Measurements from ENCODE around the gene MRM2. TPM values are rescaled to one million over a fixed set of nuclear protein-coding genes. Genes with fewer than 3 reads are reported as not detected.
A peak's percentile ranks its signal among the peaks of the same experiment; 100 is the strongest.

Gene MRM2
- total RNA-seq, 1 donor from 2014 or later: 16.7 TPM

- Histone ChIP-seq H3K9me3 (ENCODE audit: control insufficient read depth in 3 of 3, low read length in 3 of 3) (no peaks in the 10 kb centered on the region), H3K36me3 (ENCODE audit: control insufficient read depth in 3 of 3, insufficient read depth in 3 of 3, low read length in 3 of 3) (peaks cover 42 to 49% (median 45%) of the 10 kb centered on the region in 3 donors)
Measured at GRCh38 chr7:2210551-2211258, 31.3 kb downstream of the MRM2 start.

DNA sequence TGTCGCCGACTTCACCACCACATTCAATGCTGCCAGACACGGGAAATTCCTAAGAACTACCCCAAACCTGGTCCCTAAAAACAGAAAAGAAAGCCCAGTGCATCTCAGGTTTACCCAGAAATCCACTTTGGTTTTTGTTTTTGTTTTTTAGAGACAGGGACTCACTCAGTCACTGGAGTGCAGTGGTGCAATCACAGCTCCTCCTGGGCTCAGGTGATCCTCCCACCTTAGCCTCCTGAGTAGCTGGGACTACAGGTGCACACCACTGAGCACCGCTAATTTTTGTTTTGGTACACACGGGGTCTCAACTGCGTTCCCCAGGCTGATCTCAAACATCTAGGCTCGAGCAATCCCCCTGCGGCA lies 32.1 kb downstream of the MRM2 start:
- Histone ChIP-seq H3K36me3 (ENCODE audit: control insufficient read depth in 3 of 3, insufficient read depth in 3 of 3, low read length in 3 of 3) (peaks cover 38 to 44% (median 40%) of the 10 kb centered on the region in 3 donors), H3K4me1 (ENCODE audit: control insufficient read depth in 3 of 3, insufficient read depth in 3 of 3, low read length in 3 of 3) (peaks cover 0 to 7% (median 3%) of the 10 kb centered on the region in 3 donors), H3K9ac (ENCODE audit: low read depth in 1 of 3, low read length in 3 of 3) (peak overlapping the region in 1 of 3 donors; percentile 50), H3K4me3 (ENCODE audit: low read length in 3 of 3) (no peak overlapping the region), H3K27me3 (ENCODE audit: control insufficient read depth in 3 of 3, insufficient read depth in 3 of 3, low read length in 3 of 3) (no peaks in the 10 kb centered on the region), H3K9me3 (ENCODE audit: control insufficient read depth in 3 of 3, low read length in 3 of 3) (no peaks in the 10 kb centered on the region), H3K27ac (ENCODE audit: low read depth, low read length) (no peak overlapping the region)

More at GRCh38 chr7:2210551-2211258, 31.3 kb downstream of the MRM2 start:
- Histone ChIP-seq H3K27ac (ENCODE audit: low read depth, low read length) (no peak overlapping the region), H3K27me3 (ENCODE audit: control insufficient read depth in 3 of 3, insufficient read depth in 3 of 3, low read length in 3 of 3) (no peaks in the 10 kb centered on the region), H3K4me1 (ENCODE audit: control insufficient read depth in 3 of 3, insufficient read depth in 3 of 3, low read length in 3 of 3) (peaks cover 3 to 7% (median 7%) of the 10 kb centered on the region in 3 donors), H3K4me3 (ENCODE audit: low read length in 3 of 3) (no peak overlapping the region), H3K9ac (ENCODE audit: low read depth in 1 of 3, low read length in 3 of 3) (no peak overlapping the region)

- Histone ChIP-seq H3K4me3 (ENCODE audit: low read length in 3 of 3) (no peak overlapping the region), H3K9ac (ENCODE audit: low read depth in 1 of 3, low read length in 3 of 3) (peak overlapping the region in 1 of 3 donors; percentile 50), H3K4me1 (ENCODE audit: control insufficient read depth in 3 of 3, insufficient read depth in 3 of 3, low read length in 3 of 3) (peaks cover 0 to 7% (median 3%) of the 10 kb centered on the region in 3 donors), H3K27ac (ENCODE audit: low read depth, low read length) (no peak overlapping the region), H3K36me3 (ENCODE audit: control insufficient read depth in 3 of 3, insufficient read depth in 3 of 3, low read length in 3 of 3) (peaks cover 34 to 41% (median 37%) of the 10 kb centered on the region in 3 donors), H3K27me3 (ENCODE audit: control insufficient read depth in 3 of 3, insufficient read depth in 3 of 3, low read length in 3 of 3) (no peaks in the 10 kb centered on the region), H3K9me3 (ENCODE audit: control insufficient read depth in 3 of 3, low read length in 3 of 3) (no peaks in the 10 kb centered on the region)
Measured at GRCh38 chr7:2209146-2209960, 32.7 kb downstream of the MRM2 start.

- Histone ChIP-seq H3K27me3 (ENCODE audit: control insufficient read depth in 3 of 3, insufficient read depth in 3 of 3, low read length in 3 of 3) (no peaks in the 10 kb centered on the region), H3K27ac (ENCODE audit: low read depth, low read length) (no peak overlapping the region), H3K36me3 (ENCODE audit: control insufficient read depth in 3 of 3, insufficient read depth in 3 of 3, low read length in 3 of 3) (peaks cover 29 to 38% (median 34%) of the 10 kb centered on the region in 3 donors), H3K4me3 (ENCODE audit: low read length in 3 of 3) (no peak overlapping the region), H3K9me3 (ENCODE audit: control insufficient read depth in 3 of 3, low read length in 3 of 3) (no peaks in the 10 kb centered on the region), H3K4me1 (ENCODE audit: control insufficient read depth in 3 of 3, insufficient read depth in 3 of 3, low read length in 3 of 3) (peaks cover 0 to 7% (median 3%) of the 10 kb centered on the region in 3 donors), H3K9ac (ENCODE audit: low read depth in 1 of 3, low read length in 3 of 3) (peak overlapping the region in 1 of 3 donors; percentile 50)
Measured at GRCh38 chr7:2208712-2209111, 33.3 kb downstream of the MRM2 start.

DNA sequence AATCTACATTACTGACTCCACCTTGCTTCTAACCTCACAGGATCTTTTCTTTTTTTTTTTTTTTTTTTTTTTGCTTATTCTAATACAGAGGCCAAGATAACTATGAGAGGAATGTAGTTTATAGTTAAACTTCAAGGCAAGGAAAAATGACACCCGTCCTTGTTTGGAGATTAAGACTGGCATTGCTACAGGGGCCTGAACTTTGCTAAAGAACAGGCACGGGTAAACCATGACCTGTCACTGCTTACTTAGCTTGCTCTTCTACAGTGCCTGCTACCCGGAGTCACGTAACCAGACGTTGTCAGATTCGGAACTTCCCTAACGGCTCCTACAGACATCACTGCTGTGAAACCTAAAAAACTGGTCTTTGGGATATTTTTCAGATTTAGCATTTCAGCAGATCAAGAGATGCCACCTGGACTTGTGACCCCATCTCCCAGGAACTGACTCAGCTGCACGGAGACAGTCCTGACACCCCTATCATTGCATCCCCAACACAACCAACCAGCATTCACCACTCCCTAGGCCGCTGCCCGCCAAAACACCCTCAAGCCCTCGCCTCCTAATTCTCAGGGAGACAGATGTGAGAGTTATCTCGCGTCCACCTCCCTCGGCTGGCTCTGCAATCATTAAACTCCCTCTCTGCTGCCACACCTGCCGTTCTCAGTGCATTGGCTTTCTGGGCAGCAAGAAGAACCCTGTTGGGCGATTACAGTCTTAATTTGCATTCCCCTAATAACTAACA lies 36.8 kb downstream of the MRM2 start:
- Histone ChIP-seq H3K9ac (ENCODE audit: low read depth in 1 of 3, low read length in 3 of 3) (no peak overlapping the region), H3K4me1 (ENCODE audit: control insufficient read depth in 3 of 3, insufficient read depth in 3 of 3, low read length in 3 of 3) (peaks cover 0 to 15% (median 3%) of the 10 kb centered on the region in 3 donors), H3K27me3 (ENCODE audit: control insufficient read depth in 3 of 3, insufficient read depth in 3 of 3, low read length in 3 of 3) (no peaks in the 10 kb centered on the region), H3K9me3 (ENCODE audit: control insufficient read depth in 3 of 3, low read length in 3 of 3) (no peaks in the 10 kb centered on the region), H3K4me3 (ENCODE audit: low read length in 3 of 3) (no peak overlapping the region), H3K27ac (ENCODE audit: low read depth, low read length) (no peak overlapping the region), H3K36me3 (ENCODE audit: control insufficient read depth in 3 of 3, insufficient read depth in 3 of 3, low read length in 3 of 3) (peaks cover 13 to 22% (median 17%) of the 10 kb centered on the region in 3 donors)

DNA sequence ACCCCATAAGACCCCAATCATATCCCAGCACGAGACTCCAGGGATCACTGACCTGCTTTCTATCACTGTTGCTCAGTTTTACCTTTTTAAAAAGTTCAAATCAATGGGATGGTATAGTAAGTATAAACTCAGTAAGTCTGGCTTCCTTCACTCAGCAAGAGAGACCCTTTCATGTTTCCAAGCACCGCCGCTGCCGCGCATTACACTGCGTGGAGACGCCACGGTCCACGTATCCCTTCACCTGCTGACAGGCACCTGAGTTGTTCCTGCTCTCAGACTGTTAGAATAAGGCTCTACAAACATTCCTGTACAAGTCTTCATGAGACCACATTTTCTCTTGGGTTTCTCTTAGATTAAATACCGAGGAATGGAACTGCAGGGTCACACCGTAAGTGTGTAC lies 37.6 kb downstream of the MRM2 start:
- Histone ChIP-seq H3K27me3 (ENCODE audit: control insufficient read depth in 3 of 3, insufficient read depth in 3 of 3, low read length in 3 of 3) (no peaks in the 10 kb centered on the region), H3K9me3 (ENCODE audit: control insufficient read depth in 3 of 3, low read length in 3 of 3) (no peaks in the 10 kb centered on the region), H3K4me3 (ENCODE audit: low read length in 3 of 3) (no peak overlapping the region), H3K27ac (ENCODE audit: low read depth, low read length) (no peak overlapping the region), H3K4me1 (ENCODE audit: control insufficient read depth in 3 of 3, insufficient read depth in 3 of 3, low read length in 3 of 3) (peaks cover 0 to 11% (median 3%) of the 10 kb centered on the region in 3 donors), H3K9ac (ENCODE audit: low read depth in 1 of 3, low read length in 3 of 3) (no peak overlapping the region), H3K36me3 (ENCODE audit: control insufficient read depth in 3 of 3, insufficient read depth in 3 of 3, low read length in 3 of 3) (peaks cover 14 to 24% (median 20%) of the 10 kb centered on the region in 3 donors)

- no peak overlapping the region for H3K4me3 ChIP-seq (ENCODE audit: low read length in 3 of 3)
- peaks cover 12 to 24% (median 19%) of the 10 kb centered on the region in 3 donors for H3K36me3 ChIP-seq (ENCODE audit: control insufficient read depth in 3 of 3, insufficient read depth in 3 of 3, low read length in 3 of 3)
- no peak overlapping the region for H3K9ac ChIP-seq (ENCODE audit: low read depth in 1 of 3, low read length in 3 of 3)
- no peaks in the 10 kb centered on the region for H3K27me3 ChIP-seq (ENCODE audit: control insufficient read depth in 3 of 3, insufficient read depth in 3 of 3, low read length in 3 of 3)
- H3K4me1 ChIP-seq (ENCODE audit: control insufficient read depth in 3 of 3, insufficient read depth in 3 of 3, low read length in 3 of 3): peaks cover 0 to 8% (median 1%) of the 10 kb centered on the region in 3 donors
- H3K27ac ChIP-seq (ENCODE audit: low read depth, low read length): no peak overlapping the region
- H3K9me3 ChIP-seq (ENCODE audit: control insufficient read depth in 3 of 3, low read length in 3 of 3): no peaks in the 10 kb centered on the region
Measured at GRCh38 chr7:2203766-2204300, 38.2 kb downstream of the MRM2 start.

DNA sequence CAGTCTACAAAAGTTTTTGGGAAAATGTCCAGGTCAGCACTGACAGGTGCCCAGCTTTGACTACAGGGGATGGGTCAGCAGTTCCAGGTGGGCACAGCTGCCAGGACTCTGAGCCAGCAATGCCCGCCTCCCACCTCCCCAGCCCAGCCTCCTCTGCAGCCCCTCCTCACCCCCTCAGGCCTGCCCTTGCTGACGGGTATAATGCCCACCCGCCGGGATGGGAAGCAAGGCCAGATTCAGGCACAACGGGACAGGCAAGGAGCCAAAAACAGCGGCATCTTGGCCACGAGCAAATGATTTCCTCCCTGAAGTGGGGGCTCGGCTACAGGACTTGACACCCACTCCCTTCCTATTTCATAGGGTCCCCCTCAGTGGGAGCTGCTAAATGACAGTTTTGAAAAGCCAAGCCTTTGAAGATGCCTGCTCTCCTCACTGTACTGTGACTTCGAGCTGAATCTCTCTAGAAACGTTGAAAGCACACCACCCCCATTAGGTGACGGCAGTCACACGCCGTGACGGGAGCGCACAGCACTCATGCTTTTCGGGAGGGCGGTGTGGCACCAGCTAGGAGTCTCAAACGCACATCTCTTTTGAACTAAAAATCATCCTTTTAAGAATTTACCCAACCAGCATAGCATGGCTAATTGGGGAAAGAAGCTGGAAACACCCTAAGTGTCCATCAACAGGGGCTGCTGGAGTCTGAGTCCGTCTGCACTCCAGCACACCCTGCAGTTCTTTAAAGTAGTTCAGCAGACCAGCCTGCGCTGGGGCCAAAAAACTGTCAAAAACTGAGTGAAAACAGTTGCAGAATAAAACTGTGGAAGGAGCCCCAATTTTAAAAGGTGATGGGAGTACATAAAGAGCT lies 38.9 kb downstream of the MRM2 start:
- Histone ChIP-seq H3K36me3 (ENCODE audit: control insufficient read depth in 3 of 3, insufficient read depth in 3 of 3, low read length in 3 of 3) (peaks cover 9 to 22% (median 12%) of the 10 kb centered on the region in 3 donors), H3K4me3 (ENCODE audit: low read length in 3 of 3) (no peak overlapping the region), H3K9me3 (ENCODE audit: control insufficient read depth in 3 of 3, low read length in 3 of 3) (no peaks in the 10 kb centered on the region), H3K27me3 (ENCODE audit: control insufficient read depth in 3 of 3, insufficient read depth in 3 of 3, low read length in 3 of 3) (no peaks in the 10 kb centered on the region), H3K4me1 (ENCODE audit: control insufficient read depth in 3 of 3, insufficient read depth in 3 of 3, low read length in 3 of 3) (peaks cover 0 to 8% (median 8%) of the 10 kb centered on the region in 3 donors), H3K27ac (ENCODE audit: low read depth, low read length) (no peak overlapping the region), H3K9ac (ENCODE audit: low read depth in 1 of 3, low read length in 3 of 3) (peak overlapping the region in 1 of 3 donors; percentile 11)

DNA sequence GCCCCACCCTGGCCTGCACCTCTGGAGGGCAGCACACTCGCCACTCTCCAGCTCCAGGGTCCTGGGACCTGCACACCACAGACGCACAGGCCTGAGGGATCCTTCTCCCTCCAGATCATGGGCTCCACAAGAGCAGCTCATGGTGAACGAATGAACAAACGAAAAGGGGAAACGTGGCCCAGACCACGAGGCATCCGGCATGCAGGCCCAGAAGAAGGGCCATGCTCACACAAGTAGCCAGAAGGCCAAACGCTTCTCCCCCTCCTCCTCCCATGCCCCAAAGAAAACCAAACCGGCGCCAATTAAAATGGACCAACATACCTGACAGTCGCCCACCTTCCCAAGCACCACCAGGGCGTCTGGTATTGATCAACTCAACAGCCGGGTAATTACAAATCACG lies 39.6 kb downstream of the MRM2 start:
- peaks cover 3 to 13% (median 10%) of the 10 kb centered on the region in 3 donors for H3K4me1 ChIP-seq (ENCODE audit: control insufficient read depth in 3 of 3, insufficient read depth in 3 of 3, low read length in 3 of 3)

More for the DNA sequence above, 39.6 kb downstream of the MRM2 start:
- peaks cover 4 to 14% (median 9%) of the 10 kb centered on the region in 3 donors for H3K36me3 ChIP-seq (ENCODE audit: control insufficient read depth in 3 of 3, insufficient read depth in 3 of 3, low read length in 3 of 3)
- H3K27me3 ChIP-seq (ENCODE audit: control insufficient read depth in 3 of 3, insufficient read depth in 3 of 3, low read length in 3 of 3): no peaks in the 10 kb centered on the region
- no peak overlapping the region for H3K4me3 ChIP-seq (ENCODE audit: low read length in 3 of 3)
- H3K27ac ChIP-seq (ENCODE audit: low read depth, low read length): no peak overlapping the region
- H3K9ac ChIP-seq (ENCODE audit: low read depth in 1 of 3, low read length in 3 of 3): no peak overlapping the region
- no peaks in the 10 kb centered on the region for H3K9me3 ChIP-seq (ENCODE audit: control insufficient read depth in 3 of 3, low read length in 3 of 3)
